Neural progenitor cell (in vitro differentiated cells): ENCODE measurements around the gene POTEF.
"Not testable (repeated sequence)": the region's sequence is repeated elsewhere in the genome, so short reads cannot be mapped to it uniquely, and the experiment has no call there.

ENCODE experiments used
- EZH2 ChIP-seq: fragments of 200-600 bp; sonication (generic); IDR thresholded peaks from 2 replicates; pipeline ENCODE4 v1.6.1; 2017; ENCODE audit warnings: antibody characterized with exemption, mild to moderate bottlenecking, moderate library complexity
- EZH2phosphoT487 ChIP-seq: fragments of 200-600 bp; sonication (generic); IDR thresholded peaks from 2 replicates; pipeline ENCODE4 v1.6.1; 2017; ENCODE audit warnings: antibody characterized with exemption
- TF ChIP-seq, protein P1 (sequence below): fragments of 200-600 bp; sonication (generic); IDR thresholded peaks from 2 replicates; pipeline ENCODE4 v1.5.1; 2017; ENCODE audit warnings: antibody characterized with exemption, mild to moderate bottlenecking

DNA sequence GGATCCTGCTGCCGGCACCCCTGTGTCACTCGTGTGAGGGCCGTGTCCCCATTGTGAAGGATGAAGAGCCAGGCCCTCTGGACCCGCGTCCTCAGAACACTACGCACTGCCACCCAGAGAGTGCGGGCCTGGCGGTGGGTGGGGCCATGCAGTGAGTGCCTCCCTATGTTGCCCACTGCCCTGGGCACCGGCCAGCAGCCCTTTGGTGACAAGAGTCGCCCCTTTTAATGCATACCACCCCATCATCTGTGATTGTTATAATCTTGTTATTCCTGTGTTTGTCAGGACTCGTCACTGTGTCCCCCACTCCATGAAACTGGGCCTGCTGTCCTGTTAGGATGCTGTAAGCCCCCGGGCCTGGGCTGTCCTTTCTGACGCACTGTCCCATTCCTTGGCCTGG is 9.3 kb upstream of the POTEF start:
- not testable (repeated sequence) for TF ChIP-seq EZH2phosphoT487, EZH2
- TF ChIP-seq, protein P1, sequence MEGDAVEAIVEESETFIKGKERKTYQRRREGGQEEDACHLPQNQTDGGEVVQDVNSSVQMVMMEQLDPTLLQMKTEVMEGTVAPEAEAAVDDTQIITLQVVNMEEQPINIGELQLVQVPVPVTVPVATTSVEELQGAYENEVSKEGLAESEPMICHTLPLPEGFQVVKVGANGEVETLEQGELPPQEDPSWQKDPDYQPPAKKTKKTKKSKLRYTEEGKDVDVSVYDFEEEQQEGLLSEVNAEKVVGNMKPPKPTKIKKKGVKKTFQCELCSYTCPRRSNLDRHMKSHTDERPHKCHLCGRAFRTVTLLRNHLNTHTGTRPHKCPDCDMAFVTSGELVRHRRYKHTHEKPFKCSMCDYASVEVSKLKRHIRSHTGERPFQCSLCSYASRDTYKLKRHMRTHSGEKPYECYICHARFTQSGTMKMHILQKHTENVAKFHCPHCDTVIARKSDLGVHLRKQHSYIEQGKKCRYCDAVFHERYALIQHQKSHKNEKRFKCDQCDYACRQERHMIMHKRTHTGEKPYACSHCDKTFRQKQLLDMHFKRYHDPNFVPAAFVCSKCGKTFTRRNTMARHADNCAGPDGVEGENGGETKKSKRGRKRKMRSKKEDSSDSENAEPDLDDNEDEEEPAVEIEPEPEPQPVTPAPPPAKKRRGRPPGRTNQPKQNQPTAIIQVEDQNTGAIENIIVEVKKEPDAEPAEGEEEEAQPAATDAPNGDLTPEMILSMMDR: not testable (repeated sequence)
